Right lobe of liver (tissue), 6 donors: ENCODE measurements around the gene PACRG. TPM values are rescaled to one million over a fixed set of nuclear protein-coding genes. Genes with fewer than 3 reads are reported as not detected.

ENCODE experiments used
- ATAC-seq, 4 donors: fragments of 200-7000 bp; cut with Tn5 transposase; one replicate each; pipeline ENCODE4 v1.9.1; 2020; ENCODE audit warnings: mild to moderate bottlenecking in 4 of 4, moderate library complexity in 4 of 4
- DNase-seq, 3 donors: peaks; one replicate each; pipeline ENCODE4 v3.0.0-alpha.2; 2020
- H3K27ac ChIP-seq, 3 donors: fragments of 200-600 bp; one replicate each; pipeline ENCODE4 v1.8.0; 2022
- H3K27me3 ChIP-seq, 2 donors: fragments of 200-600 bp; one replicate each; pipeline ENCODE4 v1.8.0; 2022
- H3K36me3 ChIP-seq, 4 donors: fragments of 200-600 bp; sonication (generic) in 1 of 4; one replicate each; pipeline versions ENCODE4 v1.5.1 to v1.8.0; 2017 to 2022; ENCODE audit warnings: control low read depth in 1 of 4
- H3K4me1 ChIP-seq, 4 donors: fragments of 200-600 bp; sonication (generic) in 1 of 4; one replicate each; pipeline versions ENCODE4 v1.5.1 to v1.8.0; 2017 to 2022; ENCODE audit warnings: control low read depth in 1 of 4
- H3K4me3 ChIP-seq, 3 donors: fragments of 200-600 bp; one replicate each; pipeline ENCODE4 v1.8.0; 2022
- H3K9me3 ChIP-seq, 4 donors: fragments of 200-600 bp; sonication (generic) in 1 of 4; one replicate each; pipeline versions ENCODE4 v1.5.1 to v1.8.0; 2017 to 2022; ENCODE audit warnings: control low read depth in 1 of 4
- POLR2A ChIP-seq: fragments of 450-650 bp; IDR thresholded peaks from one replicate; pipeline ENCODE4 v1.6.1; 2017; ENCODE audit warnings: antibody characterized with exemption, mild to moderate bottlenecking
- WGBS: methylation state at CpG from one replicate; pipeline ENCODE4 v1.1.6; 2018; ENCODE audit warnings: low coverage, low lambda C conversion rate; ENCODE audit not compliant: insufficient coverage; ENCODE audit errors: missing lambda C conversion rate; 5-methylcytosine and 5-hydroxymethylcytosine counted together
- intact Hi-C, 2 donors: fragments of 100-400 bp; cut with DNase I; formaldehyde crosslinking; loops; one replicate each; pipeline versions ENCODE4 v1.11.2 to v1.14.1; 2022
- total RNA-seq, 6 experiments: library from RNA; depleted of rRNA in 2 of 6; stranded (reverse); fragments of >200 nt in 2 of 6; fragmentation: NEBNext Ultra II Directional in 3 of 6; extraction: Animal tissue kit (Norgen Biotek cat#: 25700) in 3 of 6; gene quantifications; one replicate each; pipeline versions ENCODE4 v1.1.0 to v1.2.4, GENCODE V29; 2016 to 2023
- TF ChIP-seq, protein P1 (sequence below), 4 donors: fragments of 200-600 bp in 3 of 4; fragments of 450-650 bp in 1 of 4; IDR thresholded peaks; one replicate each; pipeline versions ENCODE4 v1.5.1 to v1.8.0; 2016 to 2022; ENCODE audit warnings: antibody characterized with exemption in 4 of 4, mild to moderate bottlenecking in 2 of 4
- donor health status: DM: no; HTN: yes; CAD: no.
- donor health status: DM: no; HTN: no; CAD: no.
- donor health status: DM: no; HTN: no; CAD: no.
- donor health status: DM: no; HTN: yes; CAD: no.
- donor health status: DM: no; HTN: yes; CAD: no.

The PACRG gene
- total RNA-seq, 6 experiments from 2014 or later, result 0.25 to 5.3 (median 2.7) TPM

DNA sequence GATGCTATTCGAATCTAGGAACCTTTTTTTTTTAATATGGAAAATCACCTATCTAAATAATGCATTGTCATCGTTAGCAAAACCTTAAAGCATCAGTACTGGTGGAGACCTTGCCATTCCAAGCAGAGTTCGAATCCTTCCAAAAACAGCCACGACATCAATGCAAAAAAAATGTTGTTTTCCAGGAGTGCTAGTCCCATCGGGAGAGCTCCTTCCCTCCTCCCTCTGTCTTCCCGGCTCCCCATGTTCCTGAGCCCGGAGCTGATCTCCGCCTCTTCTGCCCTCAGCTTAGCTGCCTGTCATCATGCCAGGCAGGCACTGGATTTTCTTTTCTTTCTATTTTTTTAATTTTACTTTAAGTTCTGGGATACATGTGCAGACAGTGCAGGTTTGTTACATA is 533.1 kb downstream of the PACRG start:
- intact Hi-C loops, result no loop called here
- Histone ChIP-seq H3K9me3 (peaks cover 0 to 2% (median 0%) of the 10 kb centered on the region in 4 donors), H3K4me1 (peaks cover 0 to 4% (median 2%) of the 10 kb centered on the region in 4 donors), H3K4me3 (no peak overlapping the region), H3K36me3 (no peaks in the 10 kb centered on the region), H3K27me3 (no peaks in the 10 kb centered on the region), H3K27ac (no peak overlapping the region)
- ATAC-seq, result no peak
- WGBS, result 32% methylated on average over 7 of the region's 8 CpGs
- DNase-seq, result no peak
- no peak for TF ChIP-seq POLR2A
- TF ChIP-seq, protein P1, sequence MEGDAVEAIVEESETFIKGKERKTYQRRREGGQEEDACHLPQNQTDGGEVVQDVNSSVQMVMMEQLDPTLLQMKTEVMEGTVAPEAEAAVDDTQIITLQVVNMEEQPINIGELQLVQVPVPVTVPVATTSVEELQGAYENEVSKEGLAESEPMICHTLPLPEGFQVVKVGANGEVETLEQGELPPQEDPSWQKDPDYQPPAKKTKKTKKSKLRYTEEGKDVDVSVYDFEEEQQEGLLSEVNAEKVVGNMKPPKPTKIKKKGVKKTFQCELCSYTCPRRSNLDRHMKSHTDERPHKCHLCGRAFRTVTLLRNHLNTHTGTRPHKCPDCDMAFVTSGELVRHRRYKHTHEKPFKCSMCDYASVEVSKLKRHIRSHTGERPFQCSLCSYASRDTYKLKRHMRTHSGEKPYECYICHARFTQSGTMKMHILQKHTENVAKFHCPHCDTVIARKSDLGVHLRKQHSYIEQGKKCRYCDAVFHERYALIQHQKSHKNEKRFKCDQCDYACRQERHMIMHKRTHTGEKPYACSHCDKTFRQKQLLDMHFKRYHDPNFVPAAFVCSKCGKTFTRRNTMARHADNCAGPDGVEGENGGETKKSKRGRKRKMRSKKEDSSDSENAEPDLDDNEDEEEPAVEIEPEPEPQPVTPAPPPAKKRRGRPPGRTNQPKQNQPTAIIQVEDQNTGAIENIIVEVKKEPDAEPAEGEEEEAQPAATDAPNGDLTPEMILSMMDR (IDR thresholded peaks at IDR 0.05), result no peak

DNA sequence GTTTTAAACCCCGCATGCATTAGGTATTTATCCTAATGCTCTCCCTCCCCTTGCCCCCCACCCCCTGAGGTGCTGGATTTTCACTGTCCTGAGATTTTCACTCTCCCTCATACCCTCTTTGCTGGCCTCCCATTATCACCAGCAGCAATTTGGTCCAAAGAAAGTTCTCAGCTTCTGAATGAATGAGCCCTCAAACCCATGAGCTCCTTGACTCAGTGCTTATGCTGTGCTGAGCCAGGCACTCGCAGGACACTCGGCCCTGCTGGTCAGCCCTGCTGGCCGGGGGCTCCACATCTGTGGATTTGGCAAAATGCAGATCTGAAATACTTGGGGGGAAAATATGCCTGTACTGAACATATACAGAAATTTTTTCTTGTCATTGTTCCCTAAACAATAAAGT is 533.6 kb downstream of the PACRG start:
- DNase-seq (no peak), ATAC-seq (no peak)
- Histone ChIP-seq H3K4me3 (no peak overlapping the region), H3K36me3 (no peaks in the 10 kb centered on the region), H3K27me3 (no peaks in the 10 kb centered on the region), H3K9me3 (peaks cover 0 to 3% (median 0%) of the 10 kb centered on the region in 4 donors), H3K4me1 (peaks cover 0 to 4% (median 2%) of the 10 kb centered on the region in 4 donors), H3K27ac (no peak overlapping the region)
- TF ChIP-seq, protein P1 (IDR thresholded peaks at IDR 0.05), result no peak
- no peak for TF ChIP-seq POLR2A
- intact Hi-C loops, result no loop called here
- 85% methylated on average over 3 of the region's 4 CpGs for WGBS

DNA sequence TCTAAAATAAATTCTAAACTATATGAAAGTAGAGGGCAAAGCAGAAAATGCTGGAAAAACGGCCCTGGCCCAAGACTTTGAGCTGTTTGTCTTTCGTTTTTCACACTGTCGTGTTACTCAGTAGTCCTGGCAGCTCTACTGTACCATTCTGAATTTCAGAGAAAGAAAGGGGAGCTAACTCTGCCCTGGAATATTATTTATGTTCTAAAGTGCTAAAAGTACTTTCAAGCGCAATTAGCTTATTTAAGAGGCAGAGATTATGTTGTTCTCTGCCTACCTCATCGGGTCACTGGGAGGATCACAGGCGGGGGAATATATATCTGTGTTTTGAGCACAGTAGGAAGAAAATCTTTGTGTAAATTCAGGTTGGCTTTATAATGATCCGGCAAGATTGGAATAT is 534.3 kb downstream of the PACRG start:
- Histone ChIP-seq H3K9me3 (peaks cover 0 to 3% (median 0%) of the 10 kb centered on the region in 4 donors), H3K27ac (no peak overlapping the region), H3K27me3 (no peaks in the 10 kb centered on the region), H3K4me3 (no peak overlapping the region), H3K4me1 (peaks cover 0 to 4% (median 2%) of the 10 kb centered on the region in 4 donors), H3K36me3 (no peaks in the 10 kb centered on the region)
- TF ChIP-seq, protein P1 (IDR thresholded peaks at IDR 0.05), result no peak
- TF ChIP-seq POLR2A, result no peak
- intact Hi-C loops, result no loop called here
- ATAC-seq, result no peak
- 72% methylated on average over 7 of the region's 7 CpGs for WGBS
- DNase-seq, result no peak

DNA sequence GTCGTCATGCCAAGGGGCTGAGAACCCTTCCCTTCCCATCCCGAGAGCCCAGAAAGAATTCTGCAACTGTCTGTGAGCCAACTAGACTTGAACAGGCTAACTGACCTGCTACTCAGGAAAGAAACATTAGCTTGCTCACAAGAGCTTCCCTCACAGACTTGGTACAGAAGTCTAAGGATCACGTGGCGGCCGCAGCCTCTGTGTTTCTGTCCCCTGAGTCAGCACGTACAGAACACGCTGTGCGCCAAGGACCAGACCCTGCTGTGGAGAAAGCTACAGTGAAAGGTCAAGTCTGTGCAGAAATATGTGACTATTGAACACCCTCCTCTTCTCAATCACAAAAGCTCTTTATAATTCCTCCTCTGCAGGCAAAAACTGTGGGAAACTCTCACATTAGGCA is 535.4 kb downstream of the PACRG start:
- H3K9me3 ChIP-seq, result peaks cover 0 to 3% (median 0%) of the 10 kb centered on the region in 4 donors
- intact Hi-C loops, result no loop called here
- no peaks in the 10 kb centered on the region for H3K36me3 ChIP-seq
- H3K4me1 ChIP-seq, result peaks cover 0 to 4% (median 2%) of the 10 kb centered on the region in 4 donors
- no peak overlapping the region for H3K27ac ChIP-seq
- TF ChIP-seq, protein P1 (IDR thresholded peaks at IDR 0.05), result no peak
- no peak for TF ChIP-seq POLR2A
- no peak for ATAC-seq
- no peaks in the 10 kb centered on the region for H3K27me3 ChIP-seq
- DNase-seq, result no peak
- no peak overlapping the region for H3K4me3 ChIP-seq
- 90% methylated on average over 7 of the region's 8 CpGs for WGBS
